C4-2B (cell line): ENCODE results near the gene LIPT2.

ENCODE experiments used
- CTCF ChIP-seq: fragments of 450-650 bp; conservative IDR thresholded peaks from 2 replicates; pipeline ENCODE4 v1.5.1; 2017; ENCODE audit warnings: mild to moderate bottlenecking
- ZFX ChIP-seq: fragments of 450-650 bp; IDR thresholded peaks from 2 replicates; pipeline ENCODE4 v1.6.1; 2017

- no peak for TF ChIP-seq CTCF
- no peak for TF ChIP-seq ZFX
Observed at GRCh38 chr11:74470526-74470925, 23.0 kb downstream of the LIPT2 start.
